ENCODE measurements around the gene STRA6.

Gene STRA6

GRCh38 chr15:74227968-74228722 lies 25.6 kb upstream of the STRA6 start:
- DNase-seq: no peak

GRCh38 chr15:74226761-74227540 lies 24.4 kb upstream of the STRA6 start:
- DNase-seq: no peak

DNA sequence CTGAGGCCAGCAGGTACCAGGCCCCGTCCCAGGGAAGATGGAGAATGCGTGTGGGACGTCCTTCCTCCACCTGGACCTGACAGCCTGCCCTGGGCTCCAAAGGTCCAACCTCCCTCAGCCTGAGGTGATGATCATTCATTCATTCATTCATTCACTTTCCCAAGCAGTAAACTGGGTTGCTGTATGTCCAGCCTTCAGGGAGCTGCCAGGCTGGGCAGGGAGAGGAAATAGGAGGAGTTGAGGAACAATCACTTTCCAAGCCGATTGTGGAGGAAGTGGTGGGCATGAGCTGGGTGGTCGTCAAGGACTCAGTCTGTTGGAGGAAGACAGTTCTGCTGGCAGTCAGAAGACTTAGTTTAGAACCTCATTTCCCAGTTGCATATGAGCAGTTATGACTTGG lies 23.3 kb upstream of the STRA6 start:
- DNase-seq: no peak

DNA sequence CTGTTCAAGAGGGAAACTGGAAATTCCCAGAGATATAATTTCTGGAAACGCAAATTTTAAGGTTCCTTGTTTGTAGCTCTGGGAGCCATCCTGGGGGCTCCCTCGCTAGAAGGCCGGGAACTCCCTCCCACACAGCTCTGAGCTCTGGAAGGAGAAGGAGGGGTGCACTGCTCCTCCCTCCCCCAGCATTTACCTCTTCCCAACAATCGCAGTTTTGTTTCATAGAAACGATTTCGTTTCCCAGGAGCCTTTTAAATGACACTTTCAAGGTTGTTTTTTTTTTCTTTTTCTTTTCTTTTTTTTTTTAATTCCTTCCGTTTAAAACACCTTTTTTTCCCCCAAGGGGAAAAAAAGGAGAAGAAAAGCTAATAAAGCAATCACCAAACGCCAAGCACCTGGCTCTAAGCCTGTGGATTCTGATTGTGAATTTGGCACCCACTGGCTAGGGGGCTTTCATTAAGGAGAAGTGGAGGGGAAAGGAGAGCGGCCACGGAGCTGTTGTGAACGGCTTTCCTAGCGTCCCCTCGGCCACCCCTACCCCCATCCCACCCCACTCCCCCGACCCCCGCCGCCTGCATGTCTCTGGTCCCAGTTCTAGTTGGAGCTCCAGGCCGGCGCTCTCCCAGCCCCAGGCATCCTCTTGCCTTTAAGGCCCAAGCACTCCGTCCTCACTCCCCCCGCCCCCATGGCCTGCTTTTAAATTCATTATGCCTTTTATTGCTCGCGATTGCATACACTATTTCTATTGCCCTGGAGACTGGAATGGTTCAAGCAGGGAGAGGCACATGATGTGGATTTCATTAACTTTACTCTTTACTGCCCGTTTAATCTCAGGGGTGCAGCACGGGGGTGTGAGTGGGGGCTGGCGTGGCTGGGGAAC lies 19.9 kb upstream of the STRA6 start:
- DNase-seq: no peak

DNA sequence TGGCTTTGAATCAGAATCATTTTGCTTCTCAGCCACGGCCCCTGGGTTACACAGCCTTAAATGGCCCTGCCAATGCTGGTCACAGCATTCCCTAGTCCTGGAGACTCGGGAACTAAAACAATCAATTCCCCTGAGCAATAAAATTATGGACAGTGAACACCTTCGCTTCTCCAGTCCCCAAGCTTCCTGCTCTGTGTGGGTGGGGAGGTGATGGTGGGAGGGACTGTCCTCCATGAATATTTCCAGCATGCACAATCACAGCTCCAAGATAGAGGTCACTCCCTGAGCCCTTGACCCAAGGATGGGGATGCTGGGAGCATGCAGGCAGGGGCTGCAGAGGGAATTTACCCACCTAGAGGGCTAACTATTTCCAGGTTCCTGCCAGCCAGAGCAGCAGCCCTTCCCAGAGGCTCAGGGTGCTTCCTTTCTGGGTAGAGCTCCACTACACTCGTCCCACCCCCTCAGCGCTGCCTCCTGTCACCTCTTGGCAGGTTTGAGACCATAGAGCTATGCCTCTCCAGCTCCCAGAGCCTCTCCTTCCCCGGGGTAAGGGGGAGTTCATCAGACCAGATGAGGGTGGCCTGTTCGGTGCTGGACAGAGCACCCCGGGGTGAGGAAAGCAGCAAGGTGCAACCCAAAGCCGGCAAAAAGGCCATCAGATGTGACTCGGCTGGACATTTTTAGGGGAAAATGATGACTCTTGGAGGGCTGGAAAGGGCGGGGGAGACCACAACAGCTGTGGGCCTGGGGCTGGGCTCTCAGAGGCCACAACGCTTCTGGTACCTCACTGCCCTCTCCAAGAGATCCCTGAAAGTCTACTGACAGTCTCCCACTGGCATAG lies 19.0 kb upstream of the STRA6 start:
- no peak for DNase-seq

- no peak for DNase-seq
Measured at GRCh38 chr15:74220475-74221248, 18.1 kb upstream of the STRA6 start.

DNA sequence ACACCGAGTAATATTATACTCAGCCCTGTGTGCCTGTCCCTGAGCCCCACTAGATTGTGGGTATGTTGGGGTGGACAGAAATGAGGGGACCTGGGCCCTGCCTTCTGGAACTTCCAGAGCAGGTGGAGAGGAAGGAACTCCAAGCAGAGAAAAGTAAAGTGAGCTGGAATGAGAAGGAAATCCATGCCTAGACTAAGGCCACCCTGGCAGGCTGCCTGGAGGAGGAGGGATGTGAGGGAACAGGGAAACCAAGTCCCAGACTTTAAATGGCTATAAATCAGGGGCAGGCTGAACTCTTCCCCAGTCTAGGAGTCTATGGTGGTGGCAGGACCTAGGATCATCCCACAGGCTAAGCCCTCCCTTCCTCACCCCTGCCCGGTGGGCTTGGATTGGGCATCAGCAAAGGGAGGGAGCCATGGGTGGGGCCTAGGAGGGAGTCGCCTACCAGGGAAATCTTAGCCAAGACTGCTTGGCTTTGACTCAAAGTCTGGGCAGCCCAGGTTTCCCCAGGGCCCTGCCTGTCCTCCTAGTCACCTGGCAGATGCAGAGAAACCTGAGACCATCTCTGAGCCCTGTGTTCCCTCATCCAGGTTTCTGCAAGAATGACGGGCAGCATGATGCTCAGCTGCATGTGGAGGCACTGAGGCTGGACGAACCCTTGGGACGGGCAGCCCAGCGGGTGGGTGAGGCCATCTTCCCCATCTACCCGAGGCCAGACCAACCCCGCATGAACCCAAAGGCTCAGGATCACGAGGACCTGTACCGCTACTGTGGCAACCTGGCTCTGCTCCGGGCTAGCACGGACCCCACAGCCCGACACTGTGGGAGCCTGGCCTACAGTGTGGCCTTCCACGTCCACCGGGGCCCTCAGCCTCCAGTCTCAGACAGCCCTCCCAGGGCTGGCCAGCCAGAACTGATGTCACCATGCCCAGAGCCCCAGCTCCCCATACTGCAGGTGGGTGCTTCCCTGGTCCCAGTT lies 15.6 kb upstream of the STRA6 start:
- no peak for DNase-seq

GRCh38 chr15:74216949-74217348 lies 14.4 kb upstream of the STRA6 start:
- DNase-seq: no peak

GRCh38 chr15:74215958-74216357 lies 13.4 kb upstream of the STRA6 start:
- no peak for DNase-seq

DNA sequence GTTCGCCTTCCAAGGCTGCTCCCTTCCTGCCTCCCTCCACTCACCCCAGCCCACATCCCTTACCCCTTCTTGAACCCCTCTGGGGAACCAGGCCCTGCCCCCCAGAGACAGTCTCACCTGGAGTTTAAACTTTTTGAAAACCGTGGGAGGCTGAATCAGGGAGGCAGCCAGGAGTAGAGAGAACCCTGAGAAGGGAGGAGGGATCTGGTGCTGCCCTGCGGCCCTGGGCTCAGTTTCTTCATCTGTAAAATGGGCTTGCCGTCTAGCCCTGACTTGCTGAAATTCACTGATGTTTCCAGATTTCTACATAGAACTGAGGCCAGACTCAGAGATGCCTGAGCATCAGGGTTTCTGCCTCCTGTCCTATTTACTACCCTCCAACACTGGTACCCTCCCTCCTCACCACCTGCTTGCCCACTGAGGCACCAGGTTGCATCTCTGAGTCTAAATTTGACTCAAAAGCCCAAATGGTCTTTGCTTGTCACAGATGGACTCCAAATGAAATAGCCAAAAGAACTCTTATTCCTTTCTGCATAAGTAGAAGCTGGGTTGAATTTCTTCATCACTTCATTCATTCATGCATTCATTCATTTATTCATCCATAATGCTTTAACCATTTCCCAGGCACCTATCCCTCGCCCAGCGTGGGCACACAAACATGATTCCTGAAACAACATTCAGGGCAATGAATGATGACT lies 11.9 kb upstream of the STRA6 start:
- no peak for DNase-seq

GRCh38 chr15:74213858-74214284 lies 11.3 kb upstream of the STRA6 start:
- no peak for DNase-seq

- no peak for DNase-seq
Measured at GRCh38 chr15:74212494-74212893, 9.9 kb upstream of the STRA6 start.

GRCh38 chr15:74211656-74212055 lies 9.1 kb upstream of the STRA6 start:
- DNase-seq: no peak

- DNase-seq: no peak
Measured at GRCh38 chr15:74210729-74211128, 8.1 kb upstream of the STRA6 start.

DNA sequence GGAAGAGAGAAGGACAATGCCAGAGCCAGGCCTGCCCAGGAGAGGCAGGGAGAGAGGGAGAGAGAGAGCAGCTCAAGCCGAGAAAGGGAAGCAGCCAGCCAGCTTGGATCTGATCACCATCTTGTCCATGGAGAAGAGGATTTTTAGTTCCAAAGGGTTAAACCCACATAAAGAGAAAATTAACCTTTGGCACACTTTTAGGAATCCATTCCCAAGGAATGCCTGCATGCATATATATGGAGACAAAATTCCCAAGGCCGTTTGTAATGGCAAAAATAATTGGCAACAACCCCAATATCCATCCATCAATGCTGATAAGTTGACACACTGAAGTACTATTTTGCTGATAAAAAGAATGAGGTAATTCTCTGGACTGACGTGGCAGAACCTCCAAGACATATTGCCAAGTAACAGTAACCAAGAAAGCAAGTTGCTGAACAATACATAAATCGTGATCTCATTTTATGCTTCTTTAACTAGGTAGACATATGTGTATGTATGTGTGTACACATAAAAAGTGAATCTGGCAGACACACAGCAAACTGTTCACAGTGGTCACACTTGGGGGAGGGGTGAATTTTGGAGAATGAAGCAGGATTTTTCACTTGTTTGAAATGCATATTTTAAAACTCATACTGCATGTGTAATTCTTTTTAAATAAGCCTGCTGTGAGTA lies 7.5 kb upstream of the STRA6 start:
- no peak for DNase-seq

DNA sequence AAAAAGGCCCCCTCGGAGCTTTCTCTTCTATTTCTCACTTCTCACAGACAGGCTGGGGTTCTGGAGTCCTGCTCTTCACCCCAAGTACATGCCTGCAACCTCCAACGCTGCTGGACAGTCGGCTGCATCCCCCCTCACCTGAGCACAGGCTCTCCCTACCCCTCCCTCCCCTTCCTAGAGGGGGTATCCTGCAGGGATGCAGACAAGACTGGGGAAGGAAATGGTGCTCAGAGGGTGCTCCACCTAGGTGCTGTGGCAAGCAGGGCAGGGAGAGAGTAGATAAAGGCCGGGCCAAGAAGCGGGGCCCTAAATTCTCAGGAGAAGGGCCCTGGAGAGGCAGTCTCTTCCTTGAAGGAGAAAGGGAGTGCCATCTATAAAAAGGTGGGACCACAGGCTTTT lies 7.0 kb upstream of the STRA6 start:
- DNase-seq: no peak

DNA sequence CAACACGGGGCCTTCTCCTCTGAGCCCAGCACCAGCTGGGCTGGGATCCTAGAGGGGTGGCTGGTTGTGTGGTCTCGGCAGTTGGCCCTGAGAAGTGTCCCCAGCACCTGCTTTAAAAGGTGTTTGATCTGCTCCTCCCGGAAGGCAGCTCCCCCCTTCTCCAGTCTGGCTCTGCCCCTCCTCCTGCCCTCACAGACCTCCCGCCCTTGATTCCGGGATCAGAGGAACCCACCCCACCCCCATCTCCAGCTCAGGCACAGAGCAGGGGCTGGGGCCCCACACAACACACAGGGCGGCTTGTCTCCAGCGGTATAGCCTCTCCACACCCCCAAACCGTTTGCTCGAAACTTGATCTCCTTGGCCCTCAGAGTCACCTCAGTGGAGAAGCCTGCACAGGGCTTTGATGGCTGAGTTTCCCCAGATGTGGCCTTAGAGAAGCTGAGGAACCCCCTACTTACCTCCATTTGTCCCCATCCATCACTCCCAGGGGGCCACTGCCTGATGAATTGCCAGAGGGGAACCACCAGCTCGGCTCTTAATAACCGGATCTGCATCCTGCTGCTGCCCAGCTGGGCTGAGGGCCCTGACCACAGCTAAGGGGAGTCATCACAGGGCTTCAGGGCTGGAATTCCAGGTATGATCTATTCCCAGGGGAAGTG lies 6.4 kb upstream of the STRA6 start:
- no peak for DNase-seq

DNA sequence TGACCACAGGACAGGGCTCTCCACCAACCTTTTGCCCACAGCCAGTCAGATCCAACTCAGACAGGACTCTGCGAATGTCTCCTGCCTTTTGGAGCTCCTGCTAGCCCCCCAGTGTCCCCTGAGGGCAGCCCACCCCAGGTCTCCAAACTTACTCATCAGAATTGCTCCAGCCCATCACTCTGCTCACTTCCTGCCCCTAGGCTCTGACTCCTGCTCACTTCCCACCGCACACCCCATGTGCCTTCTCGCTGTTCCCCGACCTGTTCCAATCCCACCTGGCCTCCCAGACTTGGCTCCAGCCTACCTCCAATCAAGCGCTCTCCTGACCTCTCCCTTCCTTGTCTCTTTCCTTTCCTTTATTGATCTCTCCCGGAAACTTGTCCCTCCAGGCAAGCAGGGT lies 5.9 kb upstream of the STRA6 start:
- no peak for DNase-seq

Measured in suppressor macrophage treated with lipopolysaccharide for 1 hour (primary cell).